ENCODE results near the gene NSMCE3.

Gene NSMCE3

GRCh38 chr15:29272219-29272618, 2.6 kb upstream of the NSMCE3 start:
- Histone ChIP-seq H3K4me1 (ENCODE audit: control insufficient read depth, insufficient read depth, low read length) (peaks cover 6% of the 10 kb centered on the region), H3K27ac (ENCODE audit: insufficient read depth, low read depth, low read length, poor library complexity, severe bottlenecking) (no peak overlapping the region), H3K27me3 (ENCODE audit: control insufficient read depth, insufficient read depth, low read length, poor library complexity, severe bottlenecking) (no peaks in the 10 kb centered on the region), H3K9me3 (ENCODE audit: control insufficient read depth, low read length) (no peaks in the 10 kb centered on the region), H3K4me3 (ENCODE audit: insufficient read depth, low read depth, low read length) (no peak overlapping the region), H3K36me3 (ENCODE audit: control insufficient read depth, insufficient read depth, low read length) (no peaks in the 10 kb centered on the region)
- 95% methylated on average over 4 to 5 of the region's 5 CpGs for WGBS, 2 experiments

- Histone ChIP-seq H3K4me1 (ENCODE audit: control insufficient read depth, insufficient read depth, low read length) (peaks cover 6% of the 10 kb centered on the region), H3K27me3 (ENCODE audit: control insufficient read depth, insufficient read depth, low read length, poor library complexity, severe bottlenecking) (no peaks in the 10 kb centered on the region), H3K9me3 (ENCODE audit: control insufficient read depth, low read length) (no peaks in the 10 kb centered on the region), H3K36me3 (ENCODE audit: control insufficient read depth, insufficient read depth, low read length) (no peaks in the 10 kb centered on the region), H3K4me3 (ENCODE audit: insufficient read depth, low read depth, low read length) (no peak overlapping the region), H3K27ac (ENCODE audit: insufficient read depth, low read depth, low read length, poor library complexity, severe bottlenecking) (no peak overlapping the region)
Observed at GRCh38 chr15:29270976-29271375, 1.4 kb upstream of the NSMCE3 start.

GRCh38 chr15:29270169-29270955, 740 bp upstream of the NSMCE3 start:
- Histone ChIP-seq H3K36me3 (ENCODE audit: control insufficient read depth, insufficient read depth, low read length) (no peaks in the 10 kb centered on the region), H3K4me1 (ENCODE audit: control insufficient read depth, insufficient read depth, low read length) (peaks cover 6% of the 10 kb centered on the region), H3K27ac (ENCODE audit: insufficient read depth, low read depth, low read length, poor library complexity, severe bottlenecking) (no peak overlapping the region), H3K27me3 (ENCODE audit: control insufficient read depth, insufficient read depth, low read length, poor library complexity, severe bottlenecking) (no peaks in the 10 kb centered on the region), H3K4me3 (ENCODE audit: insufficient read depth, low read depth, low read length) (peak overlapping the region; percentile 76), H3K9me3 (ENCODE audit: control insufficient read depth, low read length) (no peaks in the 10 kb centered on the region)
- WGBS, 2 experiments, result 40 to 47% methylated on average over 8 of the region's 8 CpGs

GRCh38 chr15:29268706-29269484, 727 bp downstream of the NSMCE3 start:
- H3K4me3 ChIP-seq (ENCODE audit: insufficient read depth, low read depth, low read length), result peak overlapping the region; percentile 76
- no peaks in the 10 kb centered on the region for H3K9me3 ChIP-seq (ENCODE audit: control insufficient read depth, low read length)
- peaks cover 6% of the 10 kb centered on the region for H3K4me1 ChIP-seq (ENCODE audit: control insufficient read depth, insufficient read depth, low read length)
- no peaks in the 10 kb centered on the region for H3K36me3 ChIP-seq (ENCODE audit: control insufficient read depth, insufficient read depth, low read length)
- H3K27ac ChIP-seq (ENCODE audit: insufficient read depth, low read depth, low read length, poor library complexity, severe bottlenecking), result peak overlapping the region; percentile 64
- WGBS, 2 experiments, result 2% methylated on average over 35 of the region's 35 CpGs
- no peaks in the 10 kb centered on the region for H3K27me3 ChIP-seq (ENCODE audit: control insufficient read depth, insufficient read depth, low read length, poor library complexity, severe bottlenecking)

GRCh38 chr15:29266052-29266582, 3.5 kb downstream of the NSMCE3 start:
- H3K27me3 ChIP-seq (ENCODE audit: control insufficient read depth, insufficient read depth, low read length, poor library complexity, severe bottlenecking), result no peaks in the 10 kb centered on the region
- WGBS, 2 experiments, result no CpG with 5 or more reads among the region's 1 CpG
- H3K36me3 ChIP-seq (ENCODE audit: control insufficient read depth, insufficient read depth, low read length), result no peaks in the 10 kb centered on the region
- no peak overlapping the region for H3K27ac ChIP-seq (ENCODE audit: insufficient read depth, low read depth, low read length, poor library complexity, severe bottlenecking)
- H3K4me1 ChIP-seq (ENCODE audit: control insufficient read depth, insufficient read depth, low read length), result peaks cover 6% of the 10 kb centered on the region
- H3K9me3 ChIP-seq (ENCODE audit: control insufficient read depth, low read length), result no peaks in the 10 kb centered on the region
- no peak overlapping the region for H3K4me3 ChIP-seq (ENCODE audit: insufficient read depth, low read depth, low read length)

- no peak overlapping the region for H3K4me3 ChIP-seq (ENCODE audit: insufficient read depth, low read depth, low read length)
- 93 to 95% methylated on average over 2 to 3 of the region's 3 CpGs for WGBS, 2 experiments
- H3K27ac ChIP-seq (ENCODE audit: insufficient read depth, low read depth, low read length, poor library complexity, severe bottlenecking), result no peak overlapping the region
Observed at GRCh38 chr15:29263289-29263688, 6.3 kb downstream of the NSMCE3 start.

GRCh38 chr15:29262738-29263137, 6.9 kb downstream of the NSMCE3 start:
- WGBS, 2 experiments, result 100% methylated on average over 1 of the region's 2 CpGs; no CpG with 5 or more reads in 1 of the 2 experiments
- no peaks in the 10 kb centered on the region for H3K9me3 ChIP-seq (ENCODE audit: control insufficient read depth, low read length)

More at GRCh38 chr15:29263289-29263688, 6.3 kb downstream of the NSMCE3 start:
- H3K4me1 ChIP-seq (ENCODE audit: control insufficient read depth, insufficient read depth, low read length), result peaks cover 6% of the 10 kb centered on the region
- H3K36me3 ChIP-seq (ENCODE audit: control insufficient read depth, insufficient read depth, low read length), result no peaks in the 10 kb centered on the region
- no peaks in the 10 kb centered on the region for H3K27me3 ChIP-seq (ENCODE audit: control insufficient read depth, insufficient read depth, low read length, poor library complexity, severe bottlenecking)
- no peaks in the 10 kb centered on the region for H3K9me3 ChIP-seq (ENCODE audit: control insufficient read depth, low read length)

GRCh38 chr15:29260896-29261295, 8.7 kb downstream of the NSMCE3 start:
- H3K27me3 ChIP-seq (ENCODE audit: control insufficient read depth, insufficient read depth, low read length, poor library complexity, severe bottlenecking), result no peaks in the 10 kb centered on the region
- H3K27ac ChIP-seq (ENCODE audit: insufficient read depth, low read depth, low read length, poor library complexity, severe bottlenecking), result no peak overlapping the region
- WGBS, 2 experiments, result 92 to 93% methylated on average over 4 to 5 of the region's 6 CpGs
- no peaks in the 10 kb centered on the region for H3K4me1 ChIP-seq (ENCODE audit: control insufficient read depth, insufficient read depth, low read length)
- no peak overlapping the region for H3K4me3 ChIP-seq (ENCODE audit: insufficient read depth, low read depth, low read length)
- no peaks in the 10 kb centered on the region for H3K36me3 ChIP-seq (ENCODE audit: control insufficient read depth, insufficient read depth, low read length)
- no peaks in the 10 kb centered on the region for H3K9me3 ChIP-seq (ENCODE audit: control insufficient read depth, low read length)

More at GRCh38 chr15:29262738-29263137, 6.9 kb downstream of the NSMCE3 start:
- Histone ChIP-seq H3K36me3 (ENCODE audit: control insufficient read depth, insufficient read depth, low read length) (no peaks in the 10 kb centered on the region), H3K27me3 (ENCODE audit: control insufficient read depth, insufficient read depth, low read length, poor library complexity, severe bottlenecking) (no peaks in the 10 kb centered on the region), H3K4me3 (ENCODE audit: insufficient read depth, low read depth, low read length) (no peak overlapping the region), H3K27ac (ENCODE audit: insufficient read depth, low read depth, low read length, poor library complexity, severe bottlenecking) (no peak overlapping the region), H3K4me1 (ENCODE audit: control insufficient read depth, insufficient read depth, low read length) (peaks cover 2% of the 10 kb centered on the region)

- Histone ChIP-seq H3K9me3 (ENCODE audit: control insufficient read depth, low read length) (no peaks in the 10 kb centered on the region), H3K36me3 (ENCODE audit: control insufficient read depth, insufficient read depth, low read length) (no peaks in the 10 kb centered on the region), H3K4me3 (ENCODE audit: insufficient read depth, low read depth, low read length) (no peak overlapping the region), H3K4me1 (ENCODE audit: control insufficient read depth, insufficient read depth, low read length) (no peaks in the 10 kb centered on the region), H3K27ac (ENCODE audit: insufficient read depth, low read depth, low read length, poor library complexity, severe bottlenecking) (no peak overlapping the region), H3K27me3 (ENCODE audit: control insufficient read depth, insufficient read depth, low read length, poor library complexity, severe bottlenecking) (no peaks in the 10 kb centered on the region)
- 17 to 26% methylated on average over 1 of the region's 1 CpG for WGBS, 2 experiments
Observed at GRCh38 chr15:29259233-29259632, 10.4 kb downstream of the NSMCE3 start.

GRCh38 chr15:29252234-29252633, 17.4 kb downstream of the NSMCE3 start:
- Histone ChIP-seq H3K27me3 (ENCODE audit: control insufficient read depth, insufficient read depth, low read length, poor library complexity, severe bottlenecking) (no peaks in the 10 kb centered on the region), H3K9me3 (ENCODE audit: control insufficient read depth, low read length) (no peaks in the 10 kb centered on the region), H3K4me3 (ENCODE audit: insufficient read depth, low read depth, low read length) (no peak overlapping the region), H3K36me3 (ENCODE audit: control insufficient read depth, insufficient read depth, low read length) (no peaks in the 10 kb centered on the region), H3K27ac (ENCODE audit: insufficient read depth, low read depth, low read length, poor library complexity, severe bottlenecking) (no peak overlapping the region), H3K4me1 (ENCODE audit: control insufficient read depth, insufficient read depth, low read length) (no peaks in the 10 kb centered on the region)
